HG03139 (cell line): Measurements from ENCODE around the gene DVL2.
"Not testable (repeated sequence)": the region's sequence is repeated elsewhere in the genome, so short reads cannot be mapped to it uniquely, and the experiment has no call there.

Experiments used
- ATAC-seq: cut with Tn5 transposase; IDR thresholded peaks from one replicate; pipeline ENCODE4 v1.9.1; 2021; ENCODE audit not compliant: unreplicated experiment

Gene DVL2

GRCh38 chr17:7204336-7204735, 30.0 kb downstream of the DVL2 start:
- no peak for ATAC-seq

DNA sequence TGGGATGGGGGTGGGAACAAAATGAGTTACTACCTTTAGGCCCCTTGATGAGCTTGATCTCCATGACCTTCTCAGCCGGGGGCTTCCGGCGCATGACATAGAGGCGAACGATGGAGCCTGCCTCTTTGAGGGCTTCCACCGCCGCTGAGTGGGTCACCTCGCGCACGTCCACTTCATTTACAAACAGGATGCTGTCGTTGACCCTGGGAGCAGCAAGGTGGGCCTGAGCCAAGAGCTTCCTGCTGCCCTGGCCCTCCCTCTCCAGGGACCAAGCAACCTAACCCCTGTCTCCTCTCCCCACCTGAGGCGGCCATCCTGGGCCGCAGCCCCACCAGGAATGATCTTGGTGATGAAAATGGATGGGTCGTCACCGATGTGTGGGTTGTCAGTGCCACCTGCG, 30.9 kb downstream of the DVL2 start:
- no peak for ATAC-seq

- no peak for ATAC-seq
Observed at GRCh38 chr17:7196651-7197401, 37.5 kb downstream of the DVL2 start.

- ATAC-seq: no peak
Observed at GRCh38 chr17:7195971-7196370, 38.3 kb downstream of the DVL2 start.

DNA sequence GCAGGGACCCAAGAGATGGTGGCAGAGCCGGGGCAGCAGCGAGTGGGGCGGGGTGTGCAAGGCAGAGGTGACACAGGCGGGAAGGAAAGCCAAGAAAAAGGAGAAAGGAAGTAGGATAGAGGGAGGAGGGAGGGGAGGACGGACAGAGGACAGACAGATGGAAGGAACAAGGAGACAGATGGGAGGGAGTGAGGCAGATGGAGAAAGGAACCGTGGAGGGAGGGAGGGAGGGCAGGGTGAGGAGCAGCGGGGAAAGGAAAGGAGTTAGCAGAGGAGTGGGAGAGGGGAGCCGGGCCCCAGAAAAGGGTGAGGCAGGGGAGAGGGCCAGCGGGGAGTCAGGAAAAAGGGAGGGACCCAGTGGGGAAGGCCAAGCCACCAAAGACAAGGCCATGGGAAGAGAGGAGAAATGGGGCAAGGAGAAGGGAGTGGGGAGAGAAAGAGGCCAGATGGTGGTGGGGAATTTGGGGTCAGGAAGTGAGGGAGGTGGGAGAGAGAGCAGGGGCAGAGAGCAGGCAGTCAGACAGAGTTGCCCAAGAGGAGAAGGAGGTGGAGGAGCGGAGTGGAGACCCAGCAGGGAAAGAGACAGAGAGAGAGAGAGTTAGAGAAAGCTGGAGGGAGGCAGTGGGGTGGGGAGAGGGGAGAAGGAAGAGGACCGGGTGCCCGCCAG, 41.9 kb downstream of the DVL2 start:
- ATAC-seq: no peak

DNA sequence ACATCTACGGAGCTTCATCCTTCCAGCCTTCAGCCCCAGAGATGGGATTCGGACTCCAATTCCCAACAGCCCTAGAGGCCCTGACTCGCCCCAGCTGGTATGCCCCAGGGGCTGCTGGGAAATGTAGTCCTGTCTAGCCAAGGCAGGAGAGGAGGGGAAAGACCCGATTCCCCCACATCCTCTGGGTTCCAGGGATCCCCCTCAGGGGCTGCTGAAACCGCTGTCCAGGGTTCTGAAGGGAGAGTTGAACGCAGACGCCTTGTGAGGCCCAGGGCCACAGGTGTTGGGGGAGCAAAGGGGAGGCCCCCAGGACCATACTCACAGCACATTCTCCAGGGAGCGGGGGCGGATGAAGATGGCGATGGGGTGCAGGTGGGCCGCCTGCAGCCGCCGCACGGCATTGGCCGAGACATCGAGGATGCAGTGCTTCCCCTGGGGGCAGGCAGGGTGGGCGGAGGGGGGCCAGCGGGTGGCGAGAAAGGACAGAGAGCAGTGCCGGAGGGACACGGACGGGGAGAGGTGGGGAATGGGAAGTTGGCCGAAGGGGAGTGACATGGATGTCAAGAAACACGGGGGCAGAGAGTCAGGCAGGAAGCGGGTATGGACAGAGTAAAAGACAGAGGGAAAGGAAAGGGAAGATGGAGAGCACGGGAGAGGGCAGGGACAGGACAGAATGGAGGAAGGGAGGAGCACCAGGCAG, 42.6 kb downstream of the DVL2 start:
- ATAC-seq: no peak

GRCh38 chr17:7191069-7191468, 43.2 kb downstream of the DVL2 start:
- ATAC-seq: no peak

GRCh38 chr17:7190276-7190917, 43.9 kb downstream of the DVL2 start:
- no peak for ATAC-seq

DNA sequence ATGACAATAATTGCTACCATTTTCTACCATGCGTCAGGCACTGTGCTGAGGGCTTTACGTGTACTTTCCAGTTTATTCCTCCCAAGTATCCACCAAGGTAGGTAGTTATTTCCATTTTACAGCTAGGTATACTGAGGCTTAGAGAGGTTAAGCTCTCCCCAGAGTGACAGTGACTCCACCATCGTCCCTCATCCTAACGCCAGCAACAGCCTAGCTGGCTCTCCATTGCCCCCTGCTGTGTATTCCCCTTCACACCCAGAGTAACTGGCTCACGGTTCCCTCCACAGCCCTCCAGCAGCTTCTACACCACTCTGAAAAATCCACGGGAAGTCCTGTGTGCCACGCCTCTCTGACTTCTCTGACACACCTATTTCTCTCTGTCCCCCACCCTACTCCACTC, 48.1 kb downstream of the DVL2 start:
- no peak for ATAC-seq

- ATAC-seq: no peak
Observed at GRCh38 chr17:7184647-7185046, 49.7 kb downstream of the DVL2 start.

DNA sequence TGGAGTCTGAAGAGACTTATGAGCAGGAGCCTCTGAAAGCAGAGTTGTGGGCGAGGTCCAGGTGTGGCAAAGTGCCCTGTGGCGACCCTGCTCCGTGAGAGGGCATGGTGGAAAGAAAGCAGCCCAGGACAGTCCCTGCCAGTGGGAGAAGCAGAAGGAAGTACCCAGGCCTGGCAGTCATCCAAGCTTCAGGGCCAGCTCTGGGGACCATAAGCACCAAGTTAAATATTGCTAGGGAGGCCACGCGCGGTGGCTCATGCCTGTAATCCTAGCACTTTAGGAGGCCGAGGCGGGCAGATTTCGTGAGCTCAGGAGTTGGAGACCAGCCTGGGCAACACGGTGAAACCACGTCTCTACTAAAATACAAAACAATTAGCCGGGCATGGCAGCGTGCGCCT, 50.2 kb downstream of the DVL2 start:
- no peak for ATAC-seq

GRCh38 chr17:7183433-7184090, 50.8 kb downstream of the DVL2 start:
- no peak for ATAC-seq

- ATAC-seq: not testable (repeated sequence)
Observed at GRCh38 chr17:7182101-7182500, 52.2 kb downstream of the DVL2 start.

DNA sequence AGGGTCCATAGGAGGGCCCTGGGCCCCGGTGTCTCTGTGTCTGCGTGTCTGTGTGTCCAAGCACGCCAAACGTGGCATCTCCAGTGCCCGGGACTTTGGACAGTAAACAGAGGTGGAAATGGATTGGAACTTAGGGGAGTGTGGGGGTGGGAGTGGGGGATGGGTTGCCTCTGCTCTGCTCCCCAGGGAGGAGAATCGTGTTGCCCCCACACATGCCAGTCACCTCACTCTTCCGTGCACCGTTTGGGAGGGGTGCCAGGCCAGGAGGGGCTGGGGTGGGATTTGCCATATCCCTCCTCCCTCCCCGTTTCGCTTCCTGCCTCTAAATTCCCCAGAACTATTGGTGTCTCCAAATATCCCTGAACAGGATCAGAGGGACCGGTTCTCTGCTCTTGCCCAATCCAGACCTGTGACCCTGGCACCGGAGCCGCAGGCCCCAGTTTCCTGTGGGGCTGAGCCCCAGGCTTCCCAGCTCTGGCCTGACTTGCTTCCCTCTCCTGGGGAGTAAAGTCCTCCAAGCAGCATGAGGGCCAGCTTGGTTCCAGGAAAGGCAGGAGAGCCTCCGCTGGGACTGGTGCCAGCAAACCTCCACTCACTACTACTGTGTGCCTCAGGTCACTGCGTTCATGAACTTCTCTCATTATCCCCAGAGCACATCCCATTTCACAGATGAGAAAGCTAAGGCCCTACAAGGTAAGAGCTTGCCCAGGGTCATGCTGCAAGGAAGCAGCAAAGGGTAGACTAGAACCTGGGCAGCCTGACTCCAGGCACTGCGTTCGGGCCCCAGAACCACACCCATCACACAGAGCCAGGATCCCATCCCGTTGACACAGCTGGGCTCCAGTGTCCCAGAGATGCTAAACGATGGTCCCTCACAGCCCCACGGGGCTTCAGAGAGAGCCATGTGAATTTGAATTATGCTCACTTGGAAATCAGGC, 54.7 kb downstream of the DVL2 start, which contains the start of gene ASGR1:
TSS of gene ASGR1 (minus strand) at position 54 of the 938 bp plus-strand sequence. CDS start 807 bp downstream, outside the sequence.
- ATAC-seq: no peak

DNA sequence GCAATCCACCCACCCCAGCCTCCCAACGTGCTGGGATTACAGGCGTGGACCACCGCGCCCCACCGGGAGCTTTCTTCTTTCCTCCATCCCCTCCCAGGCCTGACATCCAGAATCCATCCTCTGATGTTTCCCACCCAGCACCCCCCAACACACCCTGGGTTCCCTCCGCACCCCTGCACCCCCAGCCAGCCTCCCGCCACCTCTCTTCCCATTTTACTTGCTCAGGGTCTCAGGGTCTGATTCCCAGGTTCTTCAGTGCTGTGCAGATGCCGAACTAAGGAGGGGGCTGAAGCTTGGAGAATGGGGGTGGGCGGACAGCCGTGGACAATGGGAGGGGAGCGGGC, 55.4 kb downstream of the DVL2 start:
- ATAC-seq: no peak

DNA sequence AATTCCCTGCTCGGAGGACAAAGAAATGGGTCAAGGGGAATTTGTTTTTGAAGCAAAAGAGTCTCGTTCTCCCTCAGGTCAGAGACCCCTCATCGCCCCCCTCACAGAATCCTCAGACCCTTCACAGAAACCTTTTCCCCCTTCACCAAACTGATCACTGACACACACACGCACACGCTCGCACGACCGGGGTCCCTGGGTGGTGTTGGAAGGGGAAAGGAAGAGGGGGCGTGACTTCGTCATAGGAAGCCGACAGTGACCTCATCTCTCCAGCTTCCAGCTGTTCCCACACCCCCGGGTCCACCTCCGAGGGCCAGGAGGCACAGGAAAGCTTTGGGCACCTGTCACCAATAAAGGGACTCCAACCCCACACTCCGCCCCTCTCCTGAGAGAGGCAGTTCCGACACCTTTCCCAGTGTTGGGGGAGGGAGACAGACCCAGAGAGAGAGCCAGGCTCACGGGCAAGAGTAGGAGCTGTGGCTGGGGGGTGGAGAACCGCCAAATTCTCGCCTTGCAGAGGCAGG, 56.3 kb downstream of the DVL2 start:
- ATAC-seq: no peak

- ATAC-seq: no peak
Observed at GRCh38 chr17:7177191-7177953, 56.9 kb downstream of the DVL2 start.

DNA sequence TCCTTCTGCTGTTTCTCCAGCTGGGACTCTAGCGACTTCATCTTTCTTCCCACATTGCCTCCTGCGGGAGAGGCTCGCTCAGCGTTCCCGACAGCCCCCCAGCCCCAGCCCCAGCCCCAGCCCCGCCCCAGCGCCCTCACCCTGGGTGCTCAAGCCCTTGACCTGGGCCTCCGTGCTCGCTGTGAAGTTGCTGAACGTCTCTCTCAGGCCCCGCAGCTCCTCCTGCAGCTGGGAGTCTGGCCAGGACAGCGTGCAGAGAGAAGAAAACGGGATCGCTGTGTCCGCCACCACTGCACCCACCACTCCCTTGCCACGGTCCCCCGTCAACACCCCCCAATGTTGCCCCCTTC, 57.5 kb downstream of the DVL2 start:
- no peak for ATAC-seq
